CD4-positive, alpha-beta memory T cell (primary cell): ENCODE data around the gene RNF213. TPM values are rescaled to one million over a fixed set of nuclear protein-coding genes. Genes with fewer than 3 reads are reported as not detected.
A peak's percentile ranks its signal among the peaks of the same experiment; 100 is the strongest.

Experiments
- CTCF ChIA-PET: fragments of 350-600 bp; sonication (Branson Sonifier 250); formaldehyde crosslinking; loops from one replicate; lab custom pipeline; 2021; ENCODE audit warnings: inconsistent platforms; ENCODE audit not compliant: partially characterized antibody; lab: Charles Lee
- POLR2A ChIA-PET: fragments of 350-600 bp; sonication (Branson Sonifier 250); formaldehyde crosslinking; loops from one replicate; lab custom pipeline; 2021; ENCODE audit not compliant: partially characterized antibody; lab: Charles Lee
- DNase-seq, 5 donors: peaks; one replicate each; pipeline versions ENCODE4 v3.0.0 to v3.0.0-alpha.2; 2020 to 2022; ENCODE audit warnings: mixed read lengths in 1 of 5
- H3K27ac ChIP-seq: one replicate; pipeline ENCODE4 v1.7.0; 2013; ENCODE audit warnings: low read depth, low read length
- H3K27me3 ChIP-seq: 2 replicates; pipeline ENCODE4 v1.7.0; 2013; ENCODE audit warnings: mild to moderate bottlenecking, low read length, moderate library complexity; ENCODE audit not compliant: insufficient read depth
- H3K36me3 ChIP-seq: 2 replicates; pipeline ENCODE4 v1.7.0; 2013; ENCODE audit warnings: mild to moderate bottlenecking, low read length, moderate library complexity; ENCODE audit not compliant: insufficient read depth
- H3K4me1 ChIP-seq: 2 replicates; pipeline ENCODE4 v1.7.0; 2013; ENCODE audit warnings: mild to moderate bottlenecking, low read length, moderate library complexity; ENCODE audit not compliant: insufficient read depth
- H3K4me3 ChIP-seq, 2 donors: one replicate each; pipeline ENCODE4 v1.7.0; 2013; ENCODE audit warnings: low read length in 2 of 2, mild to moderate bottlenecking in 1 of 2
- H3K9me3 ChIP-seq, 2 donors: one replicate each; pipeline ENCODE4 v1.7.0; 2013; ENCODE audit warnings: low read length in 2 of 2, control low read depth in 1 of 2; ENCODE audit not compliant: control insufficient read depth in 1 of 2
- H3K27ac Mint-ChIP-seq, 7 donors: one replicate each; pipeline ENCODE4 v1.8.0; 2020 to 2021; ENCODE audit warnings: mixed read lengths in 7 of 7, mild to moderate bottlenecking in 6 of 7, inconsistent platforms in 3 of 7, moderate library complexity in 3 of 7
- H3K27me3 Mint-ChIP-seq, 2 donors: one replicate each; pipeline ENCODE4 v1.8.0; 2020 to 2021; ENCODE audit warnings: mixed read lengths in 2 of 2
- H3K36me3 Mint-ChIP-seq, 2 donors: one replicate each; pipeline ENCODE4 v1.8.0; 2020 to 2021; ENCODE audit warnings: mixed read lengths in 2 of 2, inconsistent platforms in 1 of 2, mild to moderate bottlenecking in 1 of 2
- H3K4me1 Mint-ChIP-seq, 4 donors: one replicate each; pipeline ENCODE4 v1.8.0; 2020 to 2021; ENCODE audit warnings: mixed read lengths in 4 of 4, mild to moderate bottlenecking in 1 of 4
- H3K4me3 Mint-ChIP-seq, 8 donors: one replicate each; pipeline ENCODE4 v1.8.0; 2020 to 2021; ENCODE audit warnings: mixed read lengths in 8 of 8, mild to moderate bottlenecking in 7 of 8, moderate library complexity in 6 of 8, inconsistent platforms in 3 of 8
- H3K9me3 Mint-ChIP-seq, 8 donors: one replicate each; pipeline ENCODE4 v1.8.0; 2020 to 2021; ENCODE audit warnings: mixed read lengths in 8 of 8, mild to moderate bottlenecking in 5 of 8, inconsistent platforms in 3 of 8, moderate library complexity in 1 of 8
- intact Hi-C: fragments of 100-400 bp; cut with micrococcal nuclease; formaldehyde crosslinking; loops from one replicate; pipeline ENCODE4 v1.15.1; 2023
- polyA plus RNA-seq, 2 donors: library from polyadenylated mRNA; unstranded; fragments of 300-500 nt; fragmentation: Illumina TruSeq; gene quantifications; one replicate each; pipeline ENCODE4 v1.2.3, GENCODE V29; 2021
- total RNA-seq, 2 experiments: library from RNA; stranded (reverse); gene quantifications; one replicate each; pipeline ENCODE4 v1.2.3, GENCODE V29; 2021

RNF213 gene
- total RNA-seq (100 to 1,000 TPM; 367 to 399 TPM), polyA plus RNA-seq (10 to 100 TPM; 11.2 to 67.9 TPM)

GRCh38 chr17:80260791-80261158 is at the start of gene RNF213:
TSS of gene RNF213 (plus strand) at chr17:80260852. CDS start at chr17:80263682, 2,830 bp downstream.
- intact Hi-C loops, result loop anchor here (1.0 to 2.0 kb wide), 2 partner anchors 7 to 114 kb away; partner anchors contain the start of gene EIF4A3
- peak; percentile 54 to 73 (median 61) for DNase-seq
- Histone ChIP-seq H3K4me3 (peak within 1 kb of the TSS; percentile 64 to 92), H3K4me1 (peaks cover 53% of the 10 kb centered on the region), H3K27me3 (no peaks in the 10 kb centered on the region), H3K9me3 (no peaks in the 10 kb centered on the region), H3K27ac (peak within 1 kb of the TSS; percentile 89), H3K36me3 (peaks cover under 1% of the 10 kb centered on the region)
- H3K27me3 Mint-ChIP-seq, result no peaks in the 10 kb centered on the region
- H3K27ac Mint-ChIP-seq, result peak within 1 kb of the TSS; percentile 96 to 98 (median 98)
- H3K4me3 Mint-ChIP-seq, result peak within 1 kb of the TSS; percentile 90 to 98 (median 94)
- H3K4me1 Mint-ChIP-seq, result peaks cover 32 to 74% (median 40%) of the 10 kb centered on the region in 4 donors
- POLR2A ChIA-PET, result interaction anchor here (0.6 to 7.9 kb wide), 11 partner anchors 7 to 159 kb away, joined by 3 to 71 read pairs (median 4); partner anchors contain the start of genes GAA, SGSH and SLC26A11
- CTCF ChIA-PET, result interaction anchor here (1.6 kb wide), 1 partner anchor 48 kb away, joined by 3 read pairs; no protein-coding TSS in a partner anchor
- H3K9me3 Mint-ChIP-seq, result peaks cover 0 to 2% (median 0%) of the 10 kb centered on the region in 8 donors
- H3K36me3 Mint-ChIP-seq, result peaks cover 3 to 26% of the 10 kb centered on the region in 2 donors

- H3K27ac Mint-ChIP-seq, result no peak overlapping the region
- H3K4me3 ChIP-seq, result no peak overlapping the region
- H3K27ac ChIP-seq, result no peak overlapping the region
- H3K36me3 Mint-ChIP-seq, result peaks cover 8 to 43% of the 10 kb centered on the region in 2 donors
- DNase-seq, result no peak
- H3K4me1 Mint-ChIP-seq, result peaks cover 4 to 8% (median 6%) of the 10 kb centered on the region in 4 donors
- H3K9me3 Mint-ChIP-seq, result no peaks in the 10 kb centered on the region
- peaks cover 64% of the 10 kb centered on the region for H3K36me3 ChIP-seq
- H3K27me3 ChIP-seq, result no peaks in the 10 kb centered on the region
- no peak overlapping the region for H3K4me3 Mint-ChIP-seq
- intact Hi-C loops, result no loop called here
- H3K4me1 ChIP-seq, result peaks cover under 1% of the 10 kb centered on the region
- ChIA-PET POLR2A (no interaction called here), CTCF (interaction anchor here (1.9 kb wide), 1 partner anchor 16 kb away, joined by 5 read pairs; no protein-coding TSS in a partner anchor)
- H3K27me3 Mint-ChIP-seq, result no peaks in the 10 kb centered on the region
- H3K9me3 ChIP-seq, result no peaks in the 10 kb centered on the region
These were observed 48.5 kb upstream of the RNF213 start for GRCh38 chr17:80212109-80212508.

GRCh38 chr17:80212511-80212910 is 48.1 kb upstream of the RNF213 start:
- intact Hi-C loops, result no loop called here
- H3K4me1 Mint-ChIP-seq, result peaks cover 7 to 12% (median 10%) of the 10 kb centered on the region in 4 donors
- H3K36me3 Mint-ChIP-seq, result peaks cover 11 to 47% of the 10 kb centered on the region in 2 donors
- Histone ChIP-seq H3K27ac (no peak overlapping the region), H3K27me3 (no peaks in the 10 kb centered on the region), H3K4me1 (peaks cover 4% of the 10 kb centered on the region), H3K9me3 (no peaks in the 10 kb centered on the region), H3K4me3 (no peak overlapping the region), H3K36me3 (peaks cover 68% of the 10 kb centered on the region)
- H3K27me3 Mint-ChIP-seq, result no peaks in the 10 kb centered on the region
- H3K27ac Mint-ChIP-seq, result no peak overlapping the region
- ChIA-PET CTCF (no interaction called here), POLR2A (no interaction called here)
- no peak for DNase-seq
- no peak overlapping the region for H3K4me3 Mint-ChIP-seq
- H3K9me3 Mint-ChIP-seq, result no peaks in the 10 kb centered on the region

- H3K27ac Mint-ChIP-seq, result peak overlapping the region in 1 of 7 donors; percentile 12
- Histone ChIP-seq H3K36me3 (peaks cover 72% of the 10 kb centered on the region), H3K4me3 (no peak overlapping the region), H3K4me1 (peaks cover 10% of the 10 kb centered on the region), H3K27me3 (no peaks in the 10 kb centered on the region), H3K9me3 (no peaks in the 10 kb centered on the region), H3K27ac (no peak overlapping the region)
- intact Hi-C loops, result no loop called here
- no peaks in the 10 kb centered on the region for H3K27me3 Mint-ChIP-seq
- no peak for DNase-seq
- ChIA-PET POLR2A (no interaction called here), CTCF (no interaction called here)
- H3K9me3 Mint-ChIP-seq, result no peaks in the 10 kb centered on the region
- peaks cover 11 to 18% (median 14%) of the 10 kb centered on the region in 4 donors for H3K4me1 Mint-ChIP-seq
- H3K36me3 Mint-ChIP-seq, result peaks cover 14 to 50% of the 10 kb centered on the region in 2 donors
- no peak overlapping the region for H3K4me3 Mint-ChIP-seq
These were observed 47.5 kb upstream of the RNF213 start for GRCh38 chr17:80212962-80213642.

- no peaks in the 10 kb centered on the region for H3K27me3 Mint-ChIP-seq
- Histone ChIP-seq H3K4me1 (peaks cover 15% of the 10 kb centered on the region), H3K9me3 (no peaks in the 10 kb centered on the region), H3K27me3 (no peaks in the 10 kb centered on the region), H3K27ac (no peak overlapping the region), H3K36me3 (peaks cover 76% of the 10 kb centered on the region), H3K4me3 (no peak overlapping the region)
- no peak for DNase-seq
- H3K36me3 Mint-ChIP-seq, result peaks cover 14 to 50% of the 10 kb centered on the region in 2 donors
- intact Hi-C loops, result no loop called here
- CTCF ChIA-PET, result no interaction called here
- no peak overlapping the region for H3K27ac Mint-ChIP-seq
- no peaks in the 10 kb centered on the region for H3K9me3 Mint-ChIP-seq
- no peak overlapping the region for H3K4me3 Mint-ChIP-seq
- POLR2A ChIA-PET, result no interaction called here
- H3K4me1 Mint-ChIP-seq, result peaks cover 15 to 23% (median 19%) of the 10 kb centered on the region in 4 donors
These were observed 47.0 kb upstream of the RNF213 start for GRCh38 chr17:80213643-80213975.

GRCh38 chr17:80214012-80214877 is 46.4 kb upstream of the RNF213 start:
- Mint-ChIP-seq H3K4me1 (peaks cover 16 to 28% (median 23%) of the 10 kb centered on the region in 4 donors), H3K4me3 (no peak overlapping the region), H3K27me3 (no peaks in the 10 kb centered on the region), H3K27ac (no peak overlapping the region), H3K36me3 (peaks cover 14 to 55% of the 10 kb centered on the region in 2 donors), H3K9me3 (no peaks in the 10 kb centered on the region)
- intact Hi-C loops, result no loop called here
- Histone ChIP-seq H3K4me1 (peaks cover 22% of the 10 kb centered on the region), H3K36me3 (peaks cover 76% of the 10 kb centered on the region), H3K9me3 (no peaks in the 10 kb centered on the region), H3K4me3 (no peak overlapping the region), H3K27ac (no peak overlapping the region), H3K27me3 (no peaks in the 10 kb centered on the region)
- no peak for DNase-seq
- POLR2A ChIA-PET, result interaction anchor here (0.6 kb wide), 1 partner anchor 15 kb away, joined by 3 read pairs; no protein-coding TSS in a partner anchor
- CTCF ChIA-PET, result no interaction called here

GRCh38 chr17:80214878-80215210 is 45.8 kb upstream of the RNF213 start:
- no peak overlapping the region for H3K4me3 Mint-ChIP-seq
- Histone ChIP-seq H3K4me1 (peaks cover 23% of the 10 kb centered on the region), H3K27me3 (no peaks in the 10 kb centered on the region), H3K4me3 (no peak overlapping the region), H3K27ac (no peak overlapping the region), H3K36me3 (peaks cover 70% of the 10 kb centered on the region), H3K9me3 (no peaks in the 10 kb centered on the region)
- no peaks in the 10 kb centered on the region for H3K9me3 Mint-ChIP-seq
- ChIA-PET POLR2A (no interaction called here), CTCF (no interaction called here)
- H3K27me3 Mint-ChIP-seq, result no peaks in the 10 kb centered on the region
- no peak overlapping the region for H3K27ac Mint-ChIP-seq
- peaks cover 16 to 34% (median 26%) of the 10 kb centered on the region in 4 donors for H3K4me1 Mint-ChIP-seq
- DNase-seq, result no peak
- intact Hi-C loops, result no loop called here
- H3K36me3 Mint-ChIP-seq, result peaks cover 14 to 57% of the 10 kb centered on the region in 2 donors
